Loucy (cell line): ENCODE measurements around the gene PERCC1.

Source experiments
- H2AFZ ChIP-seq: fragments of 200-600 bp; sonication (generic); 2 replicates; pipeline ENCODE4 v1.6.0; 2016; ENCODE audit warnings: antibody characterized with exemption, mild to moderate bottlenecking, low read length, moderate library complexity
- H3F3A ChIP-seq: fragments of 200-600 bp; 2 replicates; pipeline ENCODE4 v1.6.0; 2016; ENCODE audit warnings: antibody characterized with exemption, low read depth, mild to moderate bottlenecking
- H3K27me3 ChIP-seq: fragments of 200-600 bp; sonication (generic); 2 replicates; pipeline ENCODE4 v1.6.1; 2014; ENCODE audit warnings: low read length, mild to moderate bottlenecking; ENCODE audit not compliant: insufficient read depth, poor library complexity, severe bottlenecking
- H3K36me3 ChIP-seq: fragments of 200-600 bp; sonication (generic); 2 replicates; pipeline ENCODE4 v1.6.1; 2016; ENCODE audit warnings: low read length; ENCODE audit not compliant: insufficient read depth
- H3K4me1 ChIP-seq: fragments of 200-600 bp; sonication (generic); 2 replicates; pipeline ENCODE4 v1.5.1; 2014; ENCODE audit warnings: low read length, mild to moderate bottlenecking; ENCODE audit not compliant: insufficient read depth, poor library complexity, severe bottlenecking
- H3K4me2 ChIP-seq: fragments of 200-600 bp; sonication (generic); 2 replicates; pipeline ENCODE4 v1.6.0; 2014; ENCODE audit warnings: antibody characterized with exemption, low read length, low read depth, mild to moderate bottlenecking; ENCODE audit not compliant: poor library complexity, severe bottlenecking
- H3K4me3 ChIP-seq: fragments of 200-600 bp; sonication (generic); 2 replicates; pipeline ENCODE4 v1.5.1; 2014; ENCODE audit warnings: low read length, mild to moderate bottlenecking, mixed read lengths; ENCODE audit not compliant: poor library complexity, severe bottlenecking
- H3K79me2 ChIP-seq: fragments of 200-600 bp; sonication (generic); 2 replicates; pipeline ENCODE4 v1.6.1; 2014; ENCODE audit warnings: low read length; ENCODE audit not compliant: insufficient read depth
- H3K9ac ChIP-seq: fragments of 200-600 bp; sonication (generic); 2 replicates; pipeline ENCODE4 v1.6.0; 2014; ENCODE audit warnings: mild to moderate bottlenecking, low read depth, low read length, moderate library complexity; ENCODE audit not compliant: poor library complexity, severe bottlenecking
- H3K9me2 ChIP-seq: fragments of 200-600 bp; sonication (generic); replicated peaks from 2 replicates; pipeline ENCODE4 v1.6.1; 2016; ENCODE audit warnings: low read depth, low read length, mixed read lengths
- H3K9me3 ChIP-seq: fragments of 200-600 bp; sonication (generic); 2 replicates; pipeline ENCODE4 v1.6.1; 2014; ENCODE audit warnings: mild to moderate bottlenecking, antibody characterized with exemption, low read length, low read depth; ENCODE audit not compliant: insufficient read depth
- H4K20me1 ChIP-seq: fragments of 200-600 bp; sonication (generic); 2 replicates; pipeline ENCODE4 v1.6.0; 2014; ENCODE audit warnings: antibody characterized with exemption, low read length, mild to moderate bottlenecking; ENCODE audit not compliant: insufficient read depth, poor library complexity, severe bottlenecking
- CTCF ChIP-seq: fragments of 200-600 bp; sonication (generic); conservative IDR thresholded peaks from 2 replicates; pipeline ENCODE4 v1.5.1; 2014; ENCODE audit warnings: mild to moderate bottlenecking, antibody characterized with exemption, low read length
- EZH2phosphoT487 ChIP-seq: fragments of 200-600 bp; IDR thresholded peaks from 2 replicates; pipeline ENCODE4 v1.6.1; 2018; ENCODE audit warnings: antibody characterized with exemption, mild to moderate bottlenecking, moderate library complexity, borderline replicate concordance

The PERCC1 gene

GRCh38 chr16:1430759-1431496, at the start of gene PERCC1:
TSS of gene PERCC1 (plus strand) at chr16:1431078. CDS start at chr16:1432594, 1,516 bp downstream.
- no peaks in the 10 kb centered on the region for H3K9me2 ChIP-seq
- no peak within 1 kb of the TSS for H3K4me2 ChIP-seq
- H3K4me3 ChIP-seq = no peak within 1 kb of the TSS

GRCh38 chr16:1381612-1382406, 49.1 kb upstream of the PERCC1 start:
- Histone ChIP-seq H3K79me2 (no peaks in the 10 kb centered on the region), H3K36me3 (no peaks in the 10 kb centered on the region), H3K4me1 (no peaks in the 10 kb centered on the region), H3K9ac (no peak overlapping the region), H3K27me3 (no peaks in the 10 kb centered on the region), H3K4me2 (no peak overlapping the region), H3K4me3 (no peak overlapping the region), H3F3A (no peaks in the 10 kb centered on the region), H3K9me3 (no peaks in the 10 kb centered on the region), H4K20me1 (no peaks in the 10 kb centered on the region), H2AFZ (no peak overlapping the region), H3K9me2 (no peaks in the 10 kb centered on the region)
- no peak for TF ChIP-seq EZH2phosphoT487
- no peak for TF ChIP-seq CTCF

More at GRCh38 chr16:1430759-1431496, at the start of gene PERCC1:
- no peaks in the 10 kb centered on the region for H3F3A ChIP-seq
- no peaks in the 10 kb centered on the region for H3K36me3 ChIP-seq
- TF ChIP-seq EZH2phosphoT487 (no peak), CTCF (no peak)
- H2AFZ ChIP-seq = no peak within 1 kb of the TSS
- no peaks in the 10 kb centered on the region for H4K20me1 ChIP-seq
- H3K9ac ChIP-seq = no peak within 1 kb of the TSS
- H3K9me3 ChIP-seq = no peaks in the 10 kb centered on the region
- H3K4me1 ChIP-seq = no peaks in the 10 kb centered on the region
- H3K79me2 ChIP-seq = no peaks in the 10 kb centered on the region
- H3K27me3 ChIP-seq = no peaks in the 10 kb centered on the region

GRCh38 chr16:1383556-1383955, 47.3 kb upstream of the PERCC1 start:
- TF ChIP-seq EZH2phosphoT487 (no peak), CTCF (no peak)
- Histone ChIP-seq H3F3A (no peaks in the 10 kb centered on the region), H3K9ac (no peak overlapping the region), H3K27me3 (no peaks in the 10 kb centered on the region), H4K20me1 (no peaks in the 10 kb centered on the region), H3K9me3 (no peaks in the 10 kb centered on the region), H3K9me2 (no peaks in the 10 kb centered on the region), H2AFZ (no peak overlapping the region), H3K4me3 (no peak overlapping the region), H3K4me1 (no peaks in the 10 kb centered on the region), H3K36me3 (no peaks in the 10 kb centered on the region), H3K4me2 (no peak overlapping the region), H3K79me2 (no peaks in the 10 kb centered on the region)
